Suprapubic skin (tissue), 4 donors: ENCODE results near the gene CCDC127. TPM values are rescaled to one million over a fixed set of nuclear protein-coding genes. Genes with fewer than 3 reads are reported as not detected.

Source experiments
- DNase-seq, 2 donors: peaks; one replicate each; pipeline ENCODE4 v3.0.0-alpha.2; 2019; ENCODE audit warnings: low spot score in 2 of 2
- H3K27ac ChIP-seq: fragments of 200-600 bp; sonication (generic); one replicate; pipeline ENCODE4 v1.5.1; 2019
- H3K27me3 ChIP-seq: fragments of 200-600 bp; sonication (generic); one replicate; pipeline ENCODE4 v1.5.1; 2019
- H3K36me3 ChIP-seq: fragments of 200-600 bp; sonication (generic); one replicate; pipeline ENCODE4 v1.5.1; 2019
- H3K4me1 ChIP-seq: fragments of 200-600 bp; sonication (generic); one replicate; pipeline ENCODE4 v1.5.1; 2019
- H3K4me3 ChIP-seq: fragments of 200-600 bp; sonication (generic); one replicate; pipeline ENCODE4 v1.5.1; 2019; ENCODE audit warnings: mild to moderate bottlenecking
- H3K9me3 ChIP-seq: fragments of 200-600 bp; sonication (generic); one replicate; pipeline ENCODE4 v1.5.1; 2019
- EP300 ChIP-seq: sonication (generic); formaldehyde crosslinking; IDR thresholded peaks from one replicate; pipeline ENCODE4 v1.6.1; 2017; ENCODE audit warnings: antibody characterized with exemption
- POLR2A ChIP-seq, 2 donors: fragments of 450-650 bp; IDR thresholded peaks; one replicate each; pipeline ENCODE4 v1.6.1; 2017; ENCODE audit warnings: antibody characterized with exemption in 2 of 2, mild to moderate bottlenecking in 2 of 2, moderate library complexity in 2 of 2
- POLR2AphosphoS5 ChIP-seq, 3 donors: sonication (generic); formaldehyde crosslinking; IDR thresholded peaks; one replicate each; pipeline ENCODE4 v1.6.1; 2017; ENCODE audit warnings: antibody characterized with exemption in 3 of 3
- WGBS: methylation state at CpG from one replicate; pipeline ENCODE4 v1.1.5; 2018; 5-methylcytosine and 5-hydroxymethylcytosine counted together
- total RNA-seq, 4 donors: library from RNA; depleted of rRNA; stranded (reverse); fragments of >200 nt; gene quantifications; one replicate each; pipeline ENCODE4 v1.1.0, GENCODE V29; 2016
- TF ChIP-seq, protein P1 (sequence below), 2 donors: fragments of 200-600 bp in 1 of 2; fragments of 450-650 bp in 1 of 2; sonication (generic) in 1 of 2; IDR thresholded peaks; one replicate each; pipeline ENCODE4 v1.5.1; 2016 to 2019; ENCODE audit warnings: antibody characterized with exemption in 2 of 2, mild to moderate bottlenecking in 1 of 2, moderate library complexity in 1 of 2

Gene CCDC127
- total RNA-seq, 4 donors from 2014 or later, result 3.1 to 11.7 (median 5.1) TPM

- no peak for DNase-seq
- Histone ChIP-seq H3K4me3 (no peak overlapping the region), H3K27me3 (no peaks in the 10 kb centered on the region), H3K9me3 (no peaks in the 10 kb centered on the region), H3K27ac (no peak overlapping the region), H3K36me3 (peaks cover 27% of the 10 kb centered on the region), H3K4me1 (no peaks in the 10 kb centered on the region)
- 87% methylated on average over 8 of the region's 8 CpGs for WGBS
- TF ChIP-seq POLR2A (IDR thresholded peaks at IDR 0.05) (no peak), POLR2AphosphoS5 (IDR thresholded peaks at IDR 0.05) (no peak), EP300 (no peak)
- TF ChIP-seq, protein P1, sequence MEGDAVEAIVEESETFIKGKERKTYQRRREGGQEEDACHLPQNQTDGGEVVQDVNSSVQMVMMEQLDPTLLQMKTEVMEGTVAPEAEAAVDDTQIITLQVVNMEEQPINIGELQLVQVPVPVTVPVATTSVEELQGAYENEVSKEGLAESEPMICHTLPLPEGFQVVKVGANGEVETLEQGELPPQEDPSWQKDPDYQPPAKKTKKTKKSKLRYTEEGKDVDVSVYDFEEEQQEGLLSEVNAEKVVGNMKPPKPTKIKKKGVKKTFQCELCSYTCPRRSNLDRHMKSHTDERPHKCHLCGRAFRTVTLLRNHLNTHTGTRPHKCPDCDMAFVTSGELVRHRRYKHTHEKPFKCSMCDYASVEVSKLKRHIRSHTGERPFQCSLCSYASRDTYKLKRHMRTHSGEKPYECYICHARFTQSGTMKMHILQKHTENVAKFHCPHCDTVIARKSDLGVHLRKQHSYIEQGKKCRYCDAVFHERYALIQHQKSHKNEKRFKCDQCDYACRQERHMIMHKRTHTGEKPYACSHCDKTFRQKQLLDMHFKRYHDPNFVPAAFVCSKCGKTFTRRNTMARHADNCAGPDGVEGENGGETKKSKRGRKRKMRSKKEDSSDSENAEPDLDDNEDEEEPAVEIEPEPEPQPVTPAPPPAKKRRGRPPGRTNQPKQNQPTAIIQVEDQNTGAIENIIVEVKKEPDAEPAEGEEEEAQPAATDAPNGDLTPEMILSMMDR (IDR thresholded peaks at IDR 0.05), result no peak
Observed at GRCh38 chr5:206927-207536, 10.9 kb downstream of the CCDC127 start.

DNA sequence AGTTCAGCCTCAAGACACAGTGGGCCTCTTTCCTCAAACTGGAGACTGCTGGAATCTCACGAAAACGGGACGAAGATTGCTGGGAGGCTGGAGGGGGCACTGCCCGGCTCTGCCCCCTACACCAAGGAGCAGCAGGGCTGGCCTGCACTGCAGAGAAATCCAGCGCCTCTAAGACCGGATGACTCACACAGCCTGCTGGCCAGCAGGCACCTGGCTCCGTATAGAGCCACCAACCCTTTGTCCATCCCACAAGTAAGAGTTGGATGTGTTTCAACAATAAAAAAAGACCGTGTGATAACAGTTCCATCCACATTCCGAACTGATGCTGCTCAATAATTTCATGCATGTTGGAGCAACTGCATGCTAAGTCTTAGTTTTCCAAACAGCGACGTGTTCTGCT is 11.5 kb downstream of the CCDC127 start:
- no peak for TF ChIP-seq POLR2A (IDR thresholded peaks at IDR 0.05)
- no peak for TF ChIP-seq POLR2AphosphoS5 (IDR thresholded peaks at IDR 0.05)
- TF ChIP-seq, protein P1 (IDR thresholded peaks at IDR 0.05), result no peak
- no peak for TF ChIP-seq EP300
- WGBS, result 73% methylated on average over 11 of the region's 11 CpGs
- H3K4me1 ChIP-seq, result no peaks in the 10 kb centered on the region
- no peak overlapping the region for H3K27ac ChIP-seq
- no peak for DNase-seq
- no peak overlapping the region for H3K4me3 ChIP-seq
- peaks cover 27% of the 10 kb centered on the region for H3K36me3 ChIP-seq
- no peaks in the 10 kb centered on the region for H3K27me3 ChIP-seq
- H3K9me3 ChIP-seq, result no peaks in the 10 kb centered on the region

DNA sequence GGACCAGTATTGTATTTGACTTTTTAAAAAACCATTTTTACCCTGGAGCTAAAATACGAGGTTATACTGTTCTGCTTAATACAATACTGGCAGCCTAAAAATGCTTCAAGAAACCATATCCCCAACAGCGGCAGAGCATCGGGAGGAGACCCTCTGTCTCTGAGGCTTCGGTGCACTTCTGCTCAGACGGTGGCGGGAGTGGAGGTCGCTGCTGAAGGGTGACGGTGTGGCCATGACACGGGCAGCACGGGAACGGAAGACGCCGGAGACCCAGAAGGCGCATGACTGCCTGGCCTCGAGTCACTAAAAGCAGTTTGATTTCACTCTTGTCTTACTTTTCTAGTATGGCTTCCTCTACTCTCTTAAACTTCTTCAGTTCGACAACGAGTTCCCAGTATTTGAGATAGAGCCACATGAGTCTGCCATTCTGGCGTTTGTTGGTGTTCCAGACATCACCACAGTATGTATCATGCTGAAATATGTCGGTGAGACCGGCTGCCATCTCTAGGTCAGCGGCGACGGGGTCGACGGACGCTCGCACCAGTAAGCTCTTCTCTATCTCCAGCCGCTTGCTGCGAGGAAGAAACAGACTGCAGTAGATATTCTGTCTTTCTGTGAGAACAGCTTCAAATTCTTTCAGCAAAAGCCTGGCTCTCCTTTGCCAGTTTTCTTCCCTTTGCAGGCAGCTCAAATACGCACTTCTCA is 12.8 kb downstream of the CCDC127 start:
- Histone ChIP-seq H3K4me3 (no peak overlapping the region), H3K27me3 (no peaks in the 10 kb centered on the region), H3K9me3 (no peaks in the 10 kb centered on the region), H3K4me1 (no peaks in the 10 kb centered on the region), H3K27ac (no peak overlapping the region), H3K36me3 (peaks cover 27% of the 10 kb centered on the region)
- TF ChIP-seq, protein P1 (IDR thresholded peaks at IDR 0.05), result no peak
- TF ChIP-seq POLR2AphosphoS5 (IDR thresholded peaks at IDR 0.05), result no peak
- no peak for TF ChIP-seq EP300
- TF ChIP-seq POLR2A (IDR thresholded peaks at IDR 0.05), result no peak
- DNase-seq, result no peak
- WGBS, result 96% methylated on average over 30 of the region's 30 CpGs

DNA sequence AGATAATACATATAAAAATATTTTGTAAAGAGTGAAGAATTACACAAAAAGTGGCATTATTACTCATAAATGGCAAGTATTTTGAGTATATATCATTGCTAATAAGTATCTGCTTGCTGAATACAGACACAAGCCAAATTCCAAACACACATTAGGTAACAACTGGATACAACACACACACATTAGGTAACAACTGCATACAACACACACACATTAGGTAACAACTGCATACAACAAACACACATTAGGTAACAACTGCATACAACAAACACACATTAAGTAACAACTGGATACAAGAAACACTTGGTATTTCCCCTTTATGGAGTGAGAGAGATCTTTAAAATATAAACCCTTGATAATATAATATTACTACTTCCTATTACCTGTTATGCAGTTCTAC is 13.5 kb downstream of the CCDC127 start:
- no peaks in the 10 kb centered on the region for H3K27me3 ChIP-seq
- no peak for TF ChIP-seq POLR2AphosphoS5 (IDR thresholded peaks at IDR 0.05)
- no peak for TF ChIP-seq POLR2A (IDR thresholded peaks at IDR 0.05)
- TF ChIP-seq EP300, result no peak
- TF ChIP-seq, protein P1 (IDR thresholded peaks at IDR 0.05), result no peak
- no peaks in the 10 kb centered on the region for H3K4me1 ChIP-seq
- peaks cover 27% of the 10 kb centered on the region for H3K36me3 ChIP-seq
- H3K4me3 ChIP-seq, result no peak overlapping the region
- no peaks in the 10 kb centered on the region for H3K9me3 ChIP-seq
- no peak for DNase-seq
- H3K27ac ChIP-seq, result no peak overlapping the region

- TF ChIP-seq EP300 (no peak), POLR2A (IDR thresholded peaks at IDR 0.05) (no peak), POLR2AphosphoS5 (IDR thresholded peaks at IDR 0.05) (no peak)
- TF ChIP-seq, protein P1 (IDR thresholded peaks at IDR 0.05), result no peak
- H3K36me3 ChIP-seq, result peaks cover 27% of the 10 kb centered on the region
- H3K27ac ChIP-seq, result no peak overlapping the region
- H3K27me3 ChIP-seq, result no peaks in the 10 kb centered on the region
- no peaks in the 10 kb centered on the region for H3K9me3 ChIP-seq
- no peak overlapping the region for H3K4me3 ChIP-seq
- DNase-seq, result no peak
- H3K4me1 ChIP-seq, result no peaks in the 10 kb centered on the region
- 97% methylated on average over 5 of the region's 6 CpGs for WGBS
Observed at GRCh38 chr5:204001-204400, 14.0 kb downstream of the CCDC127 start.
